CD8-positive, alpha-beta memory T cell (primary cell): ENCODE data around the gene SLC22A23. TPM values are rescaled to one million over a fixed set of nuclear protein-coding genes. Genes with fewer than 3 reads are reported as not detected.
"Not testable (repeated sequence)": the region's sequence is repeated elsewhere in the genome, so short reads cannot be mapped to it uniquely, and the experiment has no call there.

Experiments used
- CTCF ChIA-PET: fragments of 350-600 bp; sonication (Branson Sonifier 250); formaldehyde crosslinking; loops from one replicate; lab custom pipeline; 2021; ENCODE audit warnings: antibody characterized with exemption; lab: Charles Lee
- POLR2A ChIA-PET: fragments of 350-600 bp; sonication (Branson Sonifier 250); formaldehyde crosslinking; loops from one replicate; lab custom pipeline; 2021; ENCODE audit warnings: antibody characterized with exemption; lab: Charles Lee
- DNase-seq, 5 donors: peaks; one replicate each; pipeline versions ENCODE4 v3.0.0 to v3.0.0-alpha.2; 2020 to 2022; ENCODE audit warnings: mixed read lengths in 1 of 5
- H3K27ac ChIP-seq: one replicate; pipeline ENCODE4 v1.7.0; 2013; ENCODE audit warnings: low read depth, mild to moderate bottlenecking, low read length, moderate library complexity
- H3K27me3 ChIP-seq: 2 replicates; pipeline ENCODE4 v1.7.0; 2013; ENCODE audit warnings: low read length, mild to moderate bottlenecking; ENCODE audit not compliant: insufficient read depth, poor library complexity, severe bottlenecking
- H3K36me3 ChIP-seq: 2 replicates; pipeline ENCODE4 v1.7.0; 2013; ENCODE audit warnings: mild to moderate bottlenecking, low read length, moderate library complexity; ENCODE audit not compliant: insufficient read depth
- H3K4me1 ChIP-seq: 2 replicates; pipeline ENCODE4 v1.7.0; 2013; ENCODE audit warnings: mild to moderate bottlenecking, low read length, moderate library complexity; ENCODE audit not compliant: insufficient read depth
- H3K4me3 ChIP-seq: 2 replicates; pipeline ENCODE4 v1.7.0; 2013; ENCODE audit warnings: mild to moderate bottlenecking, low read length
- H3K9me3 ChIP-seq: 2 replicates; pipeline ENCODE4 v1.7.0; 2013; ENCODE audit warnings: mild to moderate bottlenecking, low read length
- H3K27ac Mint-ChIP-seq, 8 donors: one replicate each; pipeline ENCODE4 v1.8.0; 2020 to 2021; ENCODE audit warnings: mixed read lengths in 8 of 8, mild to moderate bottlenecking in 6 of 8, inconsistent platforms in 3 of 8, moderate library complexity in 3 of 8
- H3K27me3 Mint-ChIP-seq, 2 donors: one replicate each; pipeline ENCODE4 v1.8.0; 2020 to 2021; ENCODE audit warnings: mixed read lengths in 2 of 2, mild to moderate bottlenecking in 1 of 2, moderate library complexity in 1 of 2
- H3K36me3 Mint-ChIP-seq, 3 donors: one replicate each; pipeline ENCODE4 v1.8.0; 2020 to 2021; ENCODE audit warnings: mixed read lengths in 3 of 3, inconsistent platforms in 1 of 3, mild to moderate bottlenecking in 1 of 3
- H3K4me1 Mint-ChIP-seq, 3 donors: one replicate each; pipeline ENCODE4 v1.8.0; 2020 to 2021; ENCODE audit warnings: mixed read lengths in 3 of 3, inconsistent platforms in 1 of 3, mild to moderate bottlenecking in 1 of 3
- H3K4me3 Mint-ChIP-seq, 7 donors: one replicate each; pipeline ENCODE4 v1.8.0; 2020 to 2021; ENCODE audit warnings: mixed read lengths in 7 of 7, mild to moderate bottlenecking in 6 of 7, moderate library complexity in 4 of 7, inconsistent platforms in 2 of 7
- H3K9me3 Mint-ChIP-seq, 5 donors: one replicate each; pipeline ENCODE4 v1.8.0; 2020 to 2022; ENCODE audit warnings: mixed read lengths in 5 of 5, mild to moderate bottlenecking in 3 of 5, moderate library complexity in 2 of 5, inconsistent platforms in 1 of 5
- polyA plus RNA-seq: library from polyadenylated mRNA; unstranded; fragments of 300-500 nt; fragmentation: Illumina TruSeq; gene quantifications from one replicate; pipeline ENCODE4 v1.2.3, GENCODE V29; 2021
- total RNA-seq, 2 experiments: library from RNA; stranded (reverse); gene quantifications; one replicate each; pipeline ENCODE4 v1.2.3, GENCODE V29; 2021

The SLC22A23 gene
- total and polyA plus RNA-seq, 3 experiments from 2014 or later, result 0.39 to 0.78 (median 0.47) TPM

DNA sequence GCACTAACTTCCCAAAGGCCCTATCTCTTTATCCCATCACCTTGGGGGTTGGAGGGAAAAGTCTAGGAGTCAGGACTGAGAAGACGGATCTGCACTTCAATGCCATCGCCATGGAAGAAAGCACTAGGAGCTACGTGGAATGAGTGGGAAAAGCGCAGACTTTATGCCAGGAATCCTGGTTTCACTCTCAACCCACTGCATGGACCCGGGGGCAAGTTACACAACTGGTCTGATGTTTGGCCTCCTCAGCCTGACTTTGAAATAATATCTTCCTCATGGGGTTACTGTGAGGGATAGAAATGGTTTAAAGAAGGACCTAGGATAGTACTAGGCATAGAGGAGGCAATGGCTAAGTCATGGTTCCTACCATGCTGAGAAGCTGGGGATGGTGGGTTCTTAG is 211.6 kb downstream of the SLC22A23 start:
- Mint-ChIP-seq H3K27me3 (peaks cover 30 to 59% of the 10 kb centered on the region in 2 donors), H3K9me3 (no peaks in the 10 kb centered on the region)

DNA sequence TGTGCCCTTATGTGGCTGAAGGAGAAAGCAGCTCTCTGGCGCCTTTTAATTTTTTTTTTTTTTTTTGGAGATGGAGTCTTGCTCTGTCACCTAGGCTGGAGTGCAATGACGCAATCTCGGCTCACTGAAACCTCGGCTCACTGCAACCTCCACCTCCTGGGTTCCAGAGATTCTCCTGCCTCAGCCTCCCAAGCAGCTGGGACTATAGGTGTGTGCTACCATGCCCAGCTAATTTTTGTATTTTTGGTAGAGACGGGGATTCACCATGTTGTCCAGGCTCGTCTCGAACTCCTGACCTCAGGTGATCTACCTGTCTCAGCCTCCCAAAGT is 212.1 kb downstream of the SLC22A23 start:
- POLR2A ChIA-PET, H3K27ac ChIP-seq, H3K4me3 ChIP-seq, H3K27me3 ChIP-seq, H3K36me3 Mint-ChIP-seq, H3K36me3 ChIP-seq, H3K9me3 ChIP-seq, DNase-seq, H3K4me1 ChIP-seq, H3K9me3 Mint-ChIP-seq, H3K4me3 Mint-ChIP-seq, H3K27ac Mint-ChIP-seq, H3K4me1 Mint-ChIP-seq: not testable (repeated sequence)
- CTCF ChIA-PET, result interaction anchor here (1.1 kb wide), 1 partner anchor 35 kb away, joined by 3 read pairs; no protein-coding TSS in a partner anchor
- peaks cover 30 to 59% of the 10 kb centered on the region in 2 donors for H3K27me3 Mint-ChIP-seq

More for the DNA sequence above, 211.6 kb downstream of the SLC22A23 start:
- Histone ChIP-seq H3K4me3 (no peak overlapping the region), H3K27me3 (peaks cover 4% of the 10 kb centered on the region), H3K4me1 (no peaks in the 10 kb centered on the region), H3K27ac (no peak overlapping the region), H3K36me3 (no peaks in the 10 kb centered on the region), H3K9me3 (no peaks in the 10 kb centered on the region)
- Mint-ChIP-seq H3K4me1 (no peaks in the 10 kb centered on the region), H3K27ac (no peak overlapping the region), H3K36me3 (peaks cover 0 to 5% (median 4%) of the 10 kb centered on the region in 3 donors), H3K4me3 (no peak overlapping the region)
- CTCF ChIA-PET, result interaction anchor here (1.4 kb wide), 1 partner anchor 207 kb away, joined by 3 read pairs; no protein-coding TSS in a partner anchor
- no peak for DNase-seq
- POLR2A ChIA-PET, result no interaction called here

- Histone ChIP-seq H3K4me3 (no peak overlapping the region), H3K4me1 (no peaks in the 10 kb centered on the region), H3K27ac (no peak overlapping the region), H3K36me3 (no peaks in the 10 kb centered on the region), H3K9me3 (no peaks in the 10 kb centered on the region), H3K27me3 (peaks cover 4% of the 10 kb centered on the region)
- no peak overlapping the region for H3K27ac Mint-ChIP-seq
- ChIA-PET POLR2A (no interaction called here), CTCF (interaction anchor here (0.6 to 1.2 kb wide), 4 partner anchors 8 to 118 kb away, joined by 3 to 4 read pairs (median 3); partner anchors contain the start of gene PSMG4)
- no peaks in the 10 kb centered on the region for H3K9me3 Mint-ChIP-seq
- peaks cover 0 to 4% (median under 1%) of the 10 kb centered on the region in 3 donors for H3K36me3 Mint-ChIP-seq
- DNase-seq, result no peak
- H3K4me1 Mint-ChIP-seq, result no peaks in the 10 kb centered on the region
- peaks cover 27 to 57% of the 10 kb centered on the region in 2 donors for H3K27me3 Mint-ChIP-seq
- H3K4me3 Mint-ChIP-seq, result no peak overlapping the region
These were observed 212.6 kb downstream of the SLC22A23 start for GRCh38 chr6:3244003-3244831.

GRCh38 chr6:3242768-3243167 is 214.1 kb downstream of the SLC22A23 start:
- H3K4me1 Mint-ChIP-seq, result no peaks in the 10 kb centered on the region
- no peaks in the 10 kb centered on the region for H3K4me1 ChIP-seq
- no peak overlapping the region for H3K27ac Mint-ChIP-seq
- no peaks in the 10 kb centered on the region for H3K27me3 ChIP-seq
- peaks cover 26 to 57% of the 10 kb centered on the region in 2 donors for H3K27me3 Mint-ChIP-seq
- H3K9me3 ChIP-seq, result no peaks in the 10 kb centered on the region
- H3K9me3 Mint-ChIP-seq, result no peaks in the 10 kb centered on the region
- no peaks in the 10 kb centered on the region for H3K36me3 ChIP-seq
- DNase-seq, result no peak
- H3K4me3 ChIP-seq, result no peak overlapping the region
- H3K4me3 Mint-ChIP-seq, result no peak overlapping the region
- peaks cover 0 to 4% (median 0%) of the 10 kb centered on the region in 3 donors for H3K36me3 Mint-ChIP-seq
- no peak overlapping the region for H3K27ac ChIP-seq
- ChIA-PET POLR2A (no interaction called here), CTCF (interaction anchor here (1.2 kb wide), 1 partner anchor 9 kb away, joined by 4 read pairs; no protein-coding TSS in a partner anchor)

DNA sequence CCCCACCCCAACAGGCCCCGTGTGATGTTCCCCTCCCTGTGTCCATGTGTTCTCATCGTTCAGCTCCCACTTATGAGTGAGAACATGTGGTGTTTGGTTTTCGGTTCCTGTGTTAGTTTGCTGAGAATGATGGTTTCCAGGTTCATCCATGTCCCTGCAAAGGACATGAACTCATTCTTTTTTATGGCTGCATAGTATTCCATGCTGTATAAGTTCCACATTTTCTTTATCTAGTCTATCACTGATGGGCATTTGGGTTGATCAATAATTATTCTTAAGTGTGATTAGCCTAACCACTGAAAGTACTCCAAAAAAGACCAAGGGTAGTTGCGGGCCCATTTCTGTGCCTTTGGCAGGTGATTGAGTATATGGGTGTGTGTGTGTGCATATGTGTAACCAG is 215.1 kb downstream of the SLC22A23 start:
- H3K9me3 Mint-ChIP-seq, H3K9me3 ChIP-seq, CTCF ChIA-PET, H3K36me3 ChIP-seq, DNase-seq, H3K27ac Mint-ChIP-seq, H3K4me1 Mint-ChIP-seq, H3K36me3 Mint-ChIP-seq, POLR2A ChIA-PET, H3K27me3 ChIP-seq, H3K27ac ChIP-seq, H3K4me3 ChIP-seq, H3K4me3 Mint-ChIP-seq, H3K4me1 ChIP-seq: not testable (repeated sequence)
- peaks cover 23 to 62% of the 10 kb centered on the region in 2 donors for H3K27me3 Mint-ChIP-seq

GRCh38 chr6:3240595-3240994 is 216.3 kb downstream of the SLC22A23 start:
- H3K27ac ChIP-seq, result no peak overlapping the region
- H3K9me3 ChIP-seq, result no peaks in the 10 kb centered on the region
- peaks cover under 1% of the 10 kb centered on the region for H3K27me3 ChIP-seq
- no peaks in the 10 kb centered on the region for H3K4me1 ChIP-seq
- Mint-ChIP-seq H3K27me3 (peaks cover 32 to 63% of the 10 kb centered on the region in 2 donors), H3K4me3 (no peak overlapping the region), H3K4me1 (no peaks in the 10 kb centered on the region), H3K27ac (no peak overlapping the region), H3K36me3 (peaks cover 0 to 3% (median 0%) of the 10 kb centered on the region in 3 donors), H3K9me3 (no peaks in the 10 kb centered on the region)
- ChIA-PET POLR2A (no interaction called here), CTCF (interaction anchor here (1.3 kb wide), 1 partner anchor 11 kb away, joined by 4 read pairs; no protein-coding TSS in a partner anchor)
- no peak overlapping the region for H3K4me3 ChIP-seq
- no peak for DNase-seq
- H3K36me3 ChIP-seq, result no peaks in the 10 kb centered on the region

DNA sequence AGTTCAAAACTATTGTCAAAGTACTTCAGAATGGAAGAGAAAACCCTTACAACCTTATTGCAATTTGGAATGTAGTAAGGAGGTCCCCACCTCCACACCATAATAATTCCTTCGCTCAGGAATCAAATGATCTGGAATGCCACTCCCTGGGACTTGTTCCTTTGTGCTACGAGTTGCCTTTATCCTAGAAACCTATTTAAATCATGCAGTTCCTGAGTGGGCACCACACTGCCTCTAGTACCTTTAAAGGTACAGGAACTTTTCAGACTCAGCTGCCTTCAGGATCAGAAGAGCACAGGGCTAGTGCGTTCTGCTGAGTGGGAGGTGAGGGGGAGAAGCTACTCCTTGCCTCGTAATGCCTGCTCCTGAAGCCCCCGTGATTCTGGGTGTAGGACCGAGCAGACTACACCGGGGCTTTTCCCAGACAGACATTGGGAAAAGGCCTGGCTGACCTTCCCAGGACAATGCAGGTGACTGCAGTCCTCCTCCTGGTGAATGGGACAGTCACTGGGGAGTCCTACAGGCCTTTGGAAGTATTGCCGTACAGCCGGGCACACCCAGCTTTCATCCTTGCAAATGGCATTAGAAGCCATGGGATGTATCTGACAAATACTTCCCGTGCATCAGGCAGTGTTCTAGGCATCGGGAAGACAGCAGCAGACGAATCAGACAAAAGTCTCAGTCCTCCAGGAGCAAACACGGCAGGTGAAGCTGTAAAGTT is 217.6 kb downstream of the SLC22A23 start:
- no peaks in the 10 kb centered on the region for H3K9me3 ChIP-seq
- peaks cover 3% of the 10 kb centered on the region for H3K27me3 ChIP-seq
- Mint-ChIP-seq H3K4me3 (no peak overlapping the region), H3K4me1 (no peaks in the 10 kb centered on the region), H3K9me3 (no peaks in the 10 kb centered on the region), H3K36me3 (peaks cover 0 to 3% (median 0%) of the 10 kb centered on the region in 3 donors), H3K27me3 (peaks cover 39 to 62% of the 10 kb centered on the region in 2 donors), H3K27ac (no peak overlapping the region)
- H3K4me3 ChIP-seq, result no peak overlapping the region
- POLR2A ChIA-PET, result no interaction called here
- no peaks in the 10 kb centered on the region for H3K4me1 ChIP-seq
- CTCF ChIA-PET, result no interaction called here
- no peaks in the 10 kb centered on the region for H3K36me3 ChIP-seq
- no peak overlapping the region for H3K27ac ChIP-seq
- no peak for DNase-seq
